GM18858 (cell line): ENCODE data around the gene CD247.
"Not testable (repeated sequence)": the region's sequence is repeated elsewhere in the genome, so short reads cannot be mapped to it uniquely, and the experiment has no call there.

ENCODE experiments used
- ATAC-seq: cut with Tn5 transposase; IDR thresholded peaks from one replicate; pipeline ENCODE4 v1.9.1; 2021; ENCODE audit not compliant: unreplicated experiment

CD247 gene

DNA sequence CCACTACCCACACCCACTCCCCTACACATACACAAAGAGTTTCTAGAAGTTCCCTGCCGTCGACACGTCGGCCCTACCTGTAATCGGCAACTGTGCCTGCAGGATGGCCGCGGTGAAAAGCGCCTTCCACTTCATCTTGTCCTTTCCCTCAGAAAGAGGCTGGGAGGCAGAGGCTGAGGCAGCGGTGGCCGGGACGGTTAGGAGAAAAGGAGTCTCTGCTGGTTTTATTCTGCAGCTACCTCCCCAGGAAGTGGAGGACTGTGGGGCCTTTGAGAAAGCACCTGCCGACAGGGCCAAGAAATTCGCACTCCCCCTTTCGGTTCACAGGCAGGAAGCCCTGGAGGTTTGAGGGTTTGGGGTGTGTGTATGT lies at the start of gene CD247:
Gene CD247, minus strand, starts transcription at position 199 of the 370 bp plus-strand sequence. Its CDS starts 64 bp downstream, at position 135.
- no peak for ATAC-seq

- no peak for ATAC-seq
Measured at GRCh38 chr1:167567663-167568062, 49.3 kb upstream of the CD247 start.

- no peak for ATAC-seq
Measured at GRCh38 chr1:167566766-167567165, 48.4 kb upstream of the CD247 start.

- ATAC-seq: no peak
Measured at GRCh38 chr1:167565922-167566321, 47.6 kb upstream of the CD247 start.

- ATAC-seq: no peak
Measured at GRCh38 chr1:167564612-167565270, 46.4 kb upstream of the CD247 start.

GRCh38 chr1:167563579-167564246 lies 45.4 kb upstream of the CD247 start:
- ATAC-seq: no peak

- ATAC-seq: no peak
Measured at GRCh38 chr1:167562702-167563101, 44.4 kb upstream of the CD247 start.

DNA sequence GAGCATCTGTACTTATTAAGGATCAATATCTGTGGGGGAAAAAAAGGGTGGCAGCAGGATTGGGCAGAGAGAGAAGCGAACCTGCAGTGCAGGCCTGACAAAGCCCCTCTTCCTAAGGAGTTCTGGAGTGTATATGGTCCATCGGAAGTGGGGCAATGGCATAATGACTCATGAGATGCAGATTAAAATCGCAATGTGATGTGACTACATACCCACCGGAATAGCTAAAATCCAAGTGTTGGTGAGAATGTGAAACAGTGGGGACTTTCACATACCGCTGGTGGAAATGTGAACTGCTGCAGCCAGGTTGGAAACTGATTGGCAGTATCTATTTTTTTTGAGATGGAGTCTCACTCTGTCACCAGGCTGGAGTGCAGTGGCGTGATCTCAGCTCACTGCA lies 43.4 kb upstream of the CD247 start:
- ATAC-seq: no peak

- no peak for ATAC-seq
Measured at GRCh38 chr1:167555971-167556714, 37.8 kb upstream of the CD247 start.

DNA sequence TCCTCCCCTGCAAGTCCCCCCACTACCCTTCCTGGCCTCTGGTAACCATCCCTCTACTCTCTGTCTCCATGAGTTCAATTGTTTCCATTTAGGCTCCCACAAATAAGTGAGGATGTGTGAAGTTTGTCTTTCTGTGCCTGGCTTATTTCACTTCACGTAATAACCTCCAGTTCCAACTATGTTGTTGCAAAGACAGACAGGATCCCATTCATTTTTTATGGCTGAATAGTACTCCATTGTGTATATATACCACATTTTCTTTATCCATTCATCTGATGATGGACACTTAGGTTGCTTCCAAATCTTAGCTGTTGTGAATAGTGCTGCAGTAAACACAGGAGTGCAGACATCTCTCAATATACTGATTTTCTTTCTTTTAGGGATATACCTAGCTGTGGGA lies 36.7 kb upstream of the CD247 start:
- not testable (repeated sequence) for ATAC-seq

- ATAC-seq: peak; percentile 9
Measured at GRCh38 chr1:167554028-167554779, 35.9 kb upstream of the CD247 start.

DNA sequence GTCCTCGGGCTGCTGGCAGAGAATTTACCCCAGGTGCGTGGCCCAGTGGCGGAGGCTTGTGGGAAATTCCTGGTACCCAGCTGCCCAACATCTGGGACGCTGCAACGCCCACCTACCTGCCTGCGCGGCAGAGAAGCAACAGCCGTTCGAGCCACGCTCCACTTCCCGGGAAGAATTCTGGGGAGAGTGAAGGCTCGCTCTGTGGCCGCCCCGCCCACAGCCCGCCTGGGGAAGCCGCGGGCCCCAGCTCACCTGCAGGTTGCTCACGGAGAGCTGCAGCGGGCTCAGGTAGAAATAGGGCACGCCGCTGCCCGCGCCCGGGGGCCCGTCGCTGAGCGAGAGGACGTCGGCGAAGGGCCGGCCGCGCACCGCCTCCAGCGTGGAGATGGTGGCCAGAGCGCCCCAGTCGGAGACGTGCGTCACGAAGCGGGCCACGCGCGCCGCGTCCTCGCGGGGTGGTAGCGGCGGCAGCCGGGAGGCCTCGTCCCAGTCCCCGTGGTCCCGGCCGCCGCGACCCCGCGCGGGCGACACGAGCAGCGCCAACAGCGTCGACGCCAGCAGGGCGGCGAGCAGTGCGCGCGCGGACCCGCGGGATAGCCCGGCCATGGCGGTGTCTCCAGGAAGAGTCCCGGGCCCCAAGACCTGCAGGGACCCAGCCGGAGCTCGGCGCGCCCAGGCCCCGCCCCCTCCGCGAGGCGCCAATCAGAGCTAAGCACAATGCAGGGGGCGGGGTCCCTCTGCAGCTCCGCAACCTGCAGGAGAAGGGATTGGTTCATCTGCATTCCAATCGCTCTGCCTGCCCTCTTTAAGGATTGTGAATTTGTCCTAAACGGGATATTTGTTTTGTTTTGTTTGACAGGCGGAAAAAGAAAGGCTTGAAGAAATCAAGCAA lies 35.1 kb upstream of the CD247 start, which contains the start of gene CREG1:
Gene CREG1, minus strand, starts transcription at position 627 of the 892 bp plus-strand sequence.
- ATAC-seq: peak; percentile 92

DNA sequence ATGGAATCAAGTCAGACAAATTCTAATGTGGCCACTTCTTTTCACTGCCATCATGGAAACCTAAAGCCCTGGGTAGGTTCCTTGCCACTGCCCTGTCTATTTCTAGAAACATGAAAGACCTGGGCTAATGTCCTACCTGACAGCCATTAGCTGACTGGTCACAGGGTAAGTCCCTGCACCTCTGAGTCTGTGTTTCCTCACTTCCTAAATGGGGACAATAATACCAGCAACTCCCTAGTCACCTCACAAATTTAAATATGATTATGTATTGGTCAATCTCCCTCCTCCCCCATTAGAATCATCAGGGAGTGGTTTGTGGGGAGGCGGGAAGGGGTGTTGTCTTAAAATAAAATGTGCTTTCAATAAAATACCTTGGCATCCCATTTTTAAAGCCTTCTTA lies 33.0 kb upstream of the CD247 start:
- no peak for ATAC-seq

- ATAC-seq: no peak
Measured at GRCh38 chr1:167548059-167548932, 30.0 kb upstream of the CD247 start.

- no peak for ATAC-seq
Measured at GRCh38 chr1:167546935-167547334, 28.6 kb upstream of the CD247 start.

DNA sequence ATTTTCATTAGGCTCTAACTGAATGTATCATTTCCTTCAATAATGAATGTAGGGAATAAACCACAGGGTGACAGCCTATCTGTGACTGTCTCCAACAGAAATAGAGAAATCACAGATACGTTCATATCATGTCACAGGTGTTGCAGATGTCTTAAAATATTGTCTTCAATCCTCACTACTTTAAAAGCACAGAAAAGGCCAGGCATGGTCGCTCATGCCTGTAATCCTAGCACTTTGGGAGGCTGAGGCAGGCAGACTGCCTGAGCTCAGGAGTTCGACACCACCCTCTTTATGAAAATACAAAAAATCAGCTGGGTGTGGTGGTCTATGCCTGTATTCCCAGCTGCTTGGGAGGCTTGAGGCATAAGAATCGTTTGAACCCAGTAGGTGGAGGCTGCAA lies 27.0 kb upstream of the CD247 start:
- ATAC-seq: no peak

GRCh38 chr1:167544447-167545093 lies 26.2 kb upstream of the CD247 start:
- no peak for ATAC-seq

- no peak for ATAC-seq
Measured at GRCh38 chr1:167543199-167543990, 25.1 kb upstream of the CD247 start.
